Adrenal gland (tissue), 5 donors: Measurements from ENCODE around the gene ANO2.

Experiments
- POLR2A ChIP-seq, 2 donors: fragments of 450-650 bp; IDR thresholded peaks; one replicate each; pipeline ENCODE4 v1.6.1; 2017; ENCODE audit warnings: antibody characterized with exemption in 2 of 2, mild to moderate bottlenecking in 2 of 2, moderate library complexity in 1 of 2
- TF ChIP-seq, protein P1 (sequence below), 6 experiments: fragments of 450-650 bp in 4 of 6; fragments of 200-600 bp in 2 of 6; sonication (generic) in 1 of 6; IDR thresholded peaks; 1 replicate in 5 of 6; 2 replicates in 1 of 6; pipeline versions ENCODE4 v1.5.1 to v1.8.0; 2016 to 2021; ENCODE audit warnings: antibody characterized with exemption in 6 of 6, mild to moderate bottlenecking in 2 of 6, moderate library complexity in 1 of 6
- donor health status: DM: no; HTN: no; CAD: no.

DNA sequence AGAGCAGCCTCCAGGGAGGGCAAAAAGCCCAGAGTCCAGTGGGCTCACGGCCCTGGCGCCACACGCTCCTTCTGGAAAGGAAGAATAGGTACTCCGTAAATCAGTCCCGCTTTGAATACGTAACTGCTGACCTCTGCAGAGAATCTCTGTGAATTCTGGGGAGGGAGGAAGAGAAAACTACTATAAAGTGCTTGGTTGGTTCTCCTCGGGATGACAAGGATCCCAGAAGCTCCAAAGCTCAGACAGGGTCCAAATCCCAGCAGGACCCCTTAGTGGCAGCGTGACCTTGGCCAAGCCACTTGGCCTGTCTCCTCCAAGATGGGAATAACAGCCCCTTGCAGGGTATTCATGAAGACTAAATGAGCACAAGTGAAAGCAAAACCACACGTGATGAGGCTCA, 31.7 kb downstream of the ANO2 start:
- no peak for TF ChIP-seq POLR2A (IDR thresholded peaks at IDR 0.05)
- TF ChIP-seq, protein P1, sequence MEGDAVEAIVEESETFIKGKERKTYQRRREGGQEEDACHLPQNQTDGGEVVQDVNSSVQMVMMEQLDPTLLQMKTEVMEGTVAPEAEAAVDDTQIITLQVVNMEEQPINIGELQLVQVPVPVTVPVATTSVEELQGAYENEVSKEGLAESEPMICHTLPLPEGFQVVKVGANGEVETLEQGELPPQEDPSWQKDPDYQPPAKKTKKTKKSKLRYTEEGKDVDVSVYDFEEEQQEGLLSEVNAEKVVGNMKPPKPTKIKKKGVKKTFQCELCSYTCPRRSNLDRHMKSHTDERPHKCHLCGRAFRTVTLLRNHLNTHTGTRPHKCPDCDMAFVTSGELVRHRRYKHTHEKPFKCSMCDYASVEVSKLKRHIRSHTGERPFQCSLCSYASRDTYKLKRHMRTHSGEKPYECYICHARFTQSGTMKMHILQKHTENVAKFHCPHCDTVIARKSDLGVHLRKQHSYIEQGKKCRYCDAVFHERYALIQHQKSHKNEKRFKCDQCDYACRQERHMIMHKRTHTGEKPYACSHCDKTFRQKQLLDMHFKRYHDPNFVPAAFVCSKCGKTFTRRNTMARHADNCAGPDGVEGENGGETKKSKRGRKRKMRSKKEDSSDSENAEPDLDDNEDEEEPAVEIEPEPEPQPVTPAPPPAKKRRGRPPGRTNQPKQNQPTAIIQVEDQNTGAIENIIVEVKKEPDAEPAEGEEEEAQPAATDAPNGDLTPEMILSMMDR (IDR thresholded peaks at IDR 0.05): no peak
